Mesenchymal stem cell (in vitro differentiated cells and primary cell): ENCODE measurements around the gene ARHGEF40.

Experiments
- DNase-seq: peaks from one replicate; pipeline ENCODE4 v3.0.0-alpha.2; 2013
- H2AFZ ChIP-seq: one replicate; pipeline ENCODE4 v1.6.1; 2013; ENCODE audit warnings: low read depth, mild to moderate bottlenecking, control low read depth, inconsistent platforms, low read length, moderate library complexity
- H2AK5ac ChIP-seq: 2 replicates; pipeline ENCODE4 v1.6.1; 2013; ENCODE audit warnings: low read length, moderate library complexity, mild to moderate bottlenecking, inconsistent platforms; ENCODE audit not compliant: severe bottlenecking
- H2BK120ac ChIP-seq: one replicate; pipeline ENCODE4 v1.6.1; 2013; ENCODE audit warnings: low read depth, mild to moderate bottlenecking, inconsistent platforms, low read length, moderate library complexity
- H2BK12ac ChIP-seq, 2 experiments: one replicate each; pipeline ENCODE4 v1.6.1; 2013; ENCODE audit warnings: inconsistent platforms in 2 of 2, low read length in 2 of 2, mild to moderate bottlenecking in 2 of 2, moderate library complexity in 2 of 2, control low read depth in 1 of 2
- H2BK15ac ChIP-seq: one replicate; pipeline ENCODE4 v1.6.1; 2013; ENCODE audit warnings: mild to moderate bottlenecking, low read depth, inconsistent platforms; ENCODE audit not compliant: poor library complexity, severe bottlenecking
- H2BK5ac ChIP-seq: 2 replicates; pipeline ENCODE4 v1.6.1; 2013; ENCODE audit warnings: low read depth, mild to moderate bottlenecking, low read length, control low read depth, inconsistent platforms; ENCODE audit not compliant: poor library complexity, severe bottlenecking
- H3K14ac ChIP-seq, 2 experiments: one replicate each; pipeline ENCODE4 v1.6.1; 2013; ENCODE audit warnings: inconsistent platforms in 2 of 2, low read length in 2 of 2, control low read depth in 1 of 2, mild to moderate bottlenecking in 1 of 2, moderate library complexity in 1 of 2
- H3K18ac ChIP-seq, 2 experiments: one replicate each; pipeline ENCODE4 v1.6.1; 2013; ENCODE audit warnings: inconsistent platforms in 2 of 2, low read length in 2 of 2, control low read depth in 1 of 2, low read depth in 1 of 2, mild to moderate bottlenecking in 1 of 2
- H3K23ac ChIP-seq, 2 experiments: one replicate each; pipeline ENCODE4 v1.6.1; 2013; ENCODE audit warnings: inconsistent platforms in 2 of 2, low read length in 2 of 2, mild to moderate bottlenecking in 2 of 2, moderate library complexity in 2 of 2, control low read depth in 1 of 2
- H3K27ac ChIP-seq: 2 replicates; pipeline ENCODE4 v1.5.1; 2013; ENCODE audit warnings: mild to moderate bottlenecking, moderate library complexity, low read length, control low read depth, inconsistent platforms; ENCODE audit not compliant: poor library complexity, severe bottlenecking
- H3K27me3 ChIP-seq, 2 experiments: 2 replicates each; pipeline versions ENCODE4 v1.6.1 to v1.7.0; 2013; ENCODE audit warnings: low read length in 2 of 2, mild to moderate bottlenecking in 2 of 2, moderate library complexity in 2 of 2, control low read depth in 1 of 2, inconsistent platforms in 1 of 2; ENCODE audit not compliant: control insufficient read depth in 1 of 2, insufficient read depth in 1 of 2
- H3K36me3 ChIP-seq, 2 experiments: 2 replicates each; pipeline versions ENCODE4 v1.6.1 to v1.7.0; 2013; ENCODE audit warnings: low read length in 2 of 2, control low read depth in 1 of 2, inconsistent platforms in 1 of 2, low read depth in 1 of 2, mild to moderate bottlenecking in 1 of 2; ENCODE audit not compliant: insufficient read depth in 2 of 2, control insufficient read depth in 1 of 2
- H3K4ac ChIP-seq, 2 experiments: one replicate each; pipeline ENCODE4 v1.6.1; 2013; ENCODE audit warnings: inconsistent platforms in 2 of 2, low read length in 2 of 2, mild to moderate bottlenecking in 2 of 2, moderate library complexity in 2 of 2, control low read depth in 1 of 2, low read depth in 1 of 2
- H3K4me1 ChIP-seq: 2 replicates; pipeline ENCODE4 v1.6.1; 2013; ENCODE audit warnings: low read depth, low read length, control low read depth; ENCODE audit not compliant: control insufficient read depth, insufficient read depth
- H3K4me2 ChIP-seq: 2 replicates; pipeline ENCODE4 v1.6.1; 2013; ENCODE audit warnings: low read length, mild to moderate bottlenecking, inconsistent platforms; ENCODE audit not compliant: poor library complexity, severe bottlenecking
- H3K4me3 ChIP-seq, 2 experiments: 2 replicates each; pipeline versions ENCODE4 v1.5.1 to v1.7.0; 2013; ENCODE audit warnings: low read length in 2 of 2, mild to moderate bottlenecking in 2 of 2, control low read depth in 1 of 2, low read depth in 1 of 2; ENCODE audit not compliant: insufficient read depth in 1 of 2
- H3K79me1 ChIP-seq: replicated peaks from 2 replicates; pipeline ENCODE4 v1.6.1; 2013; ENCODE audit warnings: mild to moderate bottlenecking, control low read depth, low read length, inconsistent platforms; ENCODE audit not compliant: poor library complexity, severe bottlenecking
- H3K9ac ChIP-seq: 2 replicates; pipeline ENCODE4 v1.7.0; 2013; ENCODE audit warnings: mild to moderate bottlenecking, low read length, moderate library complexity
- H3K9me3 ChIP-seq: 2 replicates; pipeline ENCODE4 v1.7.0; 2013; ENCODE audit warnings: mild to moderate bottlenecking, low read length; ENCODE audit not compliant: control insufficient read depth
- H4K8ac ChIP-seq: one replicate; pipeline ENCODE4 v1.6.1; 2013; ENCODE audit warnings: inconsistent platforms, mild to moderate bottlenecking, low read length, moderate library complexity
- H4K91ac ChIP-seq: one replicate; pipeline ENCODE4 v1.6.1; 2013; ENCODE audit warnings: mild to moderate bottlenecking, low read length, inconsistent platforms
- WGBS: methylation state at CpG from one replicate; pipeline ENCODE4 v1.1.7; 2013; ENCODE audit warnings: mixed read lengths; 5-methylcytosine and 5-hydroxymethylcytosine counted together

The ARHGEF40 gene

GRCh38 chr14:21104448-21105060 is 34.5 kb downstream of the ARHGEF40 start:
- no peak overlapping the region for H2BK15ac ChIP-seq
- peak overlapping the region; percentile 92 for H4K8ac ChIP-seq
- peak overlapping the region; percentile 75 for H2BK5ac ChIP-seq
- no peaks in the 10 kb centered on the region for H3K9me3 ChIP-seq
- peak overlapping the region; percentile 42 to 73 for H3K4ac ChIP-seq
- H3K14ac ChIP-seq: no peak overlapping the region
- H3K79me1 ChIP-seq: peaks cover 12% of the 10 kb centered on the region
- H3K4me3 ChIP-seq: peak overlapping the region; percentile 76 to 93
- H3K36me3 ChIP-seq: no peaks in the 10 kb centered on the region
- H3K9ac ChIP-seq: peak overlapping the region; percentile 99
- H3K27me3 ChIP-seq: peaks cover 0 to 7% of the 10 kb centered on the region in 2 experiments
- H3K4me2 ChIP-seq: peak overlapping the region; percentile 71
- H3K4me1 ChIP-seq: peaks cover 22% of the 10 kb centered on the region
- peak overlapping the region; percentile 89 for H2AFZ ChIP-seq
- H3K18ac ChIP-seq: peak overlapping the region; percentile 95 to 98
- peak overlapping the region in 1 of 2 experiments; percentile 7 for H2BK12ac ChIP-seq
- peak overlapping the region; percentile 80 for H2AK5ac ChIP-seq
- no peak overlapping the region for H4K91ac ChIP-seq
- H3K23ac ChIP-seq: no peak overlapping the region
- H2BK120ac ChIP-seq: peak overlapping the region; percentile 36
- WGBS: 11% methylated on average over 8 of the region's 8 CpGs
- H3K27ac ChIP-seq: peak overlapping the region; percentile 97
- peak; percentile 89 for DNase-seq

GRCh38 chr14:21105095-21105494 is 35.0 kb downstream of the ARHGEF40 start:
- no peaks in the 10 kb centered on the region for H3K36me3 ChIP-seq

GRCh38 chr14:21106176-21106497 is 36.0 kb downstream of the ARHGEF40 start:
- Histone ChIP-seq H3K4ac (no peak overlapping the region), H2BK12ac (no peak overlapping the region), H3K27ac (peak overlapping the region; percentile 6), H2BK5ac (no peak overlapping the region), H3K4me3 (peak overlapping the region in 1 of 2 experiments; percentile 28), H3K79me1 (peaks cover 10% of the 10 kb centered on the region), H3K4me2 (no peak overlapping the region), H4K8ac (peak overlapping the region; percentile 21), H3K4me1 (peaks cover 22% of the 10 kb centered on the region), H3K14ac (no peak overlapping the region), H3K27me3 (peaks cover 0 to 23% of the 10 kb centered on the region in 2 experiments), H2AK5ac (no peak overlapping the region), H2BK120ac (no peak overlapping the region), H4K91ac (no peak overlapping the region), H3K23ac (no peak overlapping the region), H3K18ac (no peak overlapping the region), H3K9ac (peak overlapping the region; percentile 99), H3K36me3 (no peaks in the 10 kb centered on the region), H3K9me3 (no peaks in the 10 kb centered on the region), H2AFZ (no peak overlapping the region), H2BK15ac (no peak overlapping the region)
- WGBS: 78% methylated on average over 3 of the region's 4 CpGs
- DNase-seq: no peak

More at GRCh38 chr14:21105095-21105494, 35.0 kb downstream of the ARHGEF40 start:
- Histone ChIP-seq H4K8ac (no peak overlapping the region), H2AK5ac (no peak overlapping the region), H3K4ac (no peak overlapping the region), H3K9ac (peak overlapping the region; percentile 99), H2BK12ac (no peak overlapping the region), H3K27ac (no peak overlapping the region), H3K79me1 (peaks cover 12% of the 10 kb centered on the region), H3K4me1 (peaks cover 22% of the 10 kb centered on the region), H2BK15ac (no peak overlapping the region), H3K23ac (no peak overlapping the region), H3K4me3 (peak overlapping the region in 1 of 2 experiments; percentile 93), H2AFZ (no peak overlapping the region), H3K9me3 (no peaks in the 10 kb centered on the region), H2BK120ac (no peak overlapping the region), H3K27me3 (peaks cover 0 to 12% of the 10 kb centered on the region in 2 experiments), H2BK5ac (no peak overlapping the region), H4K91ac (no peak overlapping the region), H3K14ac (no peak overlapping the region), H3K18ac (no peak overlapping the region), H3K4me2 (no peak overlapping the region)
- no peak for DNase-seq
- 92% methylated on average over 8 of the region's 8 CpGs for WGBS

GRCh38 chr14:21106498-21107282 is 36.6 kb downstream of the ARHGEF40 start:
- Histone ChIP-seq H2BK5ac (no peak overlapping the region), H3K9ac (peak overlapping the region; percentile 99), H4K91ac (no peak overlapping the region), H3K36me3 (no peaks in the 10 kb centered on the region), H4K8ac (peak overlapping the region; percentile 21), H3K4me1 (peaks cover 21% of the 10 kb centered on the region), H2BK120ac (no peak overlapping the region), H2BK12ac (peak overlapping the region in 1 of 2 experiments; percentile 64), H3K27me3 (peaks cover 0 to 24% of the 10 kb centered on the region in 2 experiments), H2AFZ (peak overlapping the region; percentile 92), H3K27ac (peak overlapping the region; percentile 41), H2BK15ac (no peak overlapping the region), H3K18ac (no peak overlapping the region), H3K4me2 (no peak overlapping the region), H3K9me3 (no peaks in the 10 kb centered on the region), H3K79me1 (peaks cover 9% of the 10 kb centered on the region), H3K23ac (no peak overlapping the region), H3K4me3 (peak overlapping the region in 1 of 2 experiments; percentile 28), H3K4ac (no peak overlapping the region), H2AK5ac (no peak overlapping the region), H3K14ac (no peak overlapping the region)
- peak; percentile 78 for DNase-seq
- WGBS: 34% methylated on average over 10 of the region's 11 CpGs
